Panc1 (cell line): ENCODE data around the gene SH3GLB2. TPM values are rescaled to one million over a fixed set of nuclear protein-coding genes. Genes with fewer than 3 reads are reported as not detected.

Source experiments
- total RNA-seq: library from RNA; stranded (reverse); gene quantifications from one replicate; pipeline ENCODE4 v1.2.1, GENCODE V29; 2021; ENCODE audit not compliant: unreplicated experiment

SH3GLB2 gene
- total RNA-seq, 1 experiment from 2014 or later = 68.3 TPM

Other genes starting within 250 kb of the SH3GLB2 start
- gene TBC1D13, start 241.1 kb downstream of the SH3GLB2 start, total RNA-seq = 21.3 TPM
- gene ENDOG, start 209.8 kb downstream of the SH3GLB2 start, total RNA-seq = 39.9 TPM
- 38.4 TPM for gene SPOUT1, start 198.5 kb downstream of the SH3GLB2 start, total RNA-seq
- gene KYAT1, start 146.4 kb downstream of the SH3GLB2 start, total RNA-seq = 6.1 TPM
- 16.4 TPM for gene LRRC8A, start 146.2 kb downstream of the SH3GLB2 start, total RNA-seq
- not detected for gene PHYHD1, start 107.3 kb downstream of the SH3GLB2 start, total RNA-seq
- gene DOLK, start 80.7 kb downstream of the SH3GLB2 start, total RNA-seq = 20.0 TPM
- gene NUP188, start 80.6 kb downstream of the SH3GLB2 start, total RNA-seq = 69.9 TPM
- gene MIGA2, start 8.3 kb upstream of the SH3GLB2 start, total RNA-seq = 23.0 TPM
- gene DOLPP1, start 52.8 kb upstream of the SH3GLB2 start, total RNA-seq = 13.7 TPM
- gene CRAT, start 82.5 kb upstream of the SH3GLB2 start, total RNA-seq = 38.8 TPM
- 114 TPM for gene PTPA, start 83.1 kb upstream of the SH3GLB2 start, total RNA-seq
- 44.6 TPM for gene IER5L, start 149.9 kb upstream of the SH3GLB2 start, total RNA-seq